ENCODE results near the gene SKOR2.

GRCh38 chr18:47280121-47280520, 28.7 kb upstream of the SKOR2 start:
- no peak for TF ChIP-seq CTCF (IDR thresholded peaks at IDR 0.05; ENCODE audit: insufficient read depth, low read depth, low read length)
- TF ChIP-seq EZH2 (IDR thresholded peaks at IDR 0.05; ENCODE audit: insufficient read depth, low read length): no peak

Data from astrocyte (in vitro differentiated cells and primary cell).